Activated naive CD8-positive, alpha-beta T cell (primary cell): ENCODE measurements around the gene SNED1.

ENCODE experiments used
- H3K27ac Mint-ChIP-seq: one replicate; pipeline ENCODE4 v1.8.0; 2021; ENCODE audit warnings: mixed read lengths
- H3K27me3 Mint-ChIP-seq: one replicate; pipeline ENCODE4 v1.8.0; 2021; ENCODE audit warnings: mixed read lengths
- H3K36me3 Mint-ChIP-seq: one replicate; pipeline ENCODE4 v1.8.0; 2021; ENCODE audit warnings: mixed read lengths
- H3K4me1 Mint-ChIP-seq: one replicate; pipeline ENCODE4 v1.8.0; 2021; ENCODE audit warnings: low read depth, mixed read lengths
- H3K4me3 Mint-ChIP-seq: one replicate; pipeline ENCODE4 v1.8.0; 2021; ENCODE audit warnings: mild to moderate bottlenecking, mixed read lengths
- H3K9me3 Mint-ChIP-seq: one replicate; pipeline ENCODE4 v1.8.0; 2021; ENCODE audit warnings: low read depth, mixed read lengths

SNED1 gene

GRCh38 chr2:241031436-241032165, 33.2 kb downstream of the SNED1 start:
- peaks cover 3% of the 10 kb centered on the region for H3K36me3 Mint-ChIP-seq
- no peaks in the 10 kb centered on the region for H3K4me1 Mint-ChIP-seq
- no peak overlapping the region for H3K27ac Mint-ChIP-seq
- no peaks in the 10 kb centered on the region for H3K27me3 Mint-ChIP-seq
- H3K4me3 Mint-ChIP-seq = no peak overlapping the region
- H3K9me3 Mint-ChIP-seq = peaks cover 4% of the 10 kb centered on the region

GRCh38 chr2:241033336-241033987, 35.0 kb downstream of the SNED1 start:
- Mint-ChIP-seq H3K27ac (no peak overlapping the region), H3K36me3 (no peaks in the 10 kb centered on the region), H3K4me3 (no peak overlapping the region), H3K9me3 (no peaks in the 10 kb centered on the region), H3K4me1 (peaks cover 8% of the 10 kb centered on the region), H3K27me3 (no peaks in the 10 kb centered on the region)

- no peak overlapping the region for H3K27ac Mint-ChIP-seq
- H3K36me3 Mint-ChIP-seq = no peaks in the 10 kb centered on the region
- no peak overlapping the region for H3K4me3 Mint-ChIP-seq
- H3K9me3 Mint-ChIP-seq = no peaks in the 10 kb centered on the region
- no peaks in the 10 kb centered on the region for H3K27me3 Mint-ChIP-seq
- peaks cover 8% of the 10 kb centered on the region for H3K4me1 Mint-ChIP-seq
These were observed 35.6 kb downstream of the SNED1 start for GRCh38 chr2:241033994-241034393.

- no peaks in the 10 kb centered on the region for H3K36me3 Mint-ChIP-seq
- H3K4me1 Mint-ChIP-seq = peaks cover 8% of the 10 kb centered on the region
- H3K27me3 Mint-ChIP-seq = no peaks in the 10 kb centered on the region
- peak overlapping the region; percentile 32 for H3K4me3 Mint-ChIP-seq
- H3K27ac Mint-ChIP-seq = no peak overlapping the region
- no peaks in the 10 kb centered on the region for H3K9me3 Mint-ChIP-seq
These were observed 36.2 kb downstream of the SNED1 start for GRCh38 chr2:241034490-241035141.

- H3K4me3 Mint-ChIP-seq = peak overlapping the region; percentile 32
These were observed 36.9 kb downstream of the SNED1 start for GRCh38 chr2:241035142-241035817.

GRCh38 chr2:241035818-241036396, 37.5 kb downstream of the SNED1 start:
- Mint-ChIP-seq H3K4me3 (peak overlapping the region; percentile 63), H3K9me3 (no peaks in the 10 kb centered on the region), H3K36me3 (no peaks in the 10 kb centered on the region), H3K27me3 (no peaks in the 10 kb centered on the region), H3K27ac (no peak overlapping the region), H3K4me1 (peaks cover 13% of the 10 kb centered on the region)

More at GRCh38 chr2:241035142-241035817, 36.9 kb downstream of the SNED1 start:
- Mint-ChIP-seq H3K36me3 (no peaks in the 10 kb centered on the region), H3K27me3 (no peaks in the 10 kb centered on the region), H3K4me1 (peaks cover 8% of the 10 kb centered on the region), H3K9me3 (no peaks in the 10 kb centered on the region), H3K27ac (no peak overlapping the region)

GRCh38 chr2:241036397-241036963, 38.1 kb downstream of the SNED1 start:
- no peaks in the 10 kb centered on the region for H3K27me3 Mint-ChIP-seq
- no peak overlapping the region for H3K27ac Mint-ChIP-seq
- H3K4me1 Mint-ChIP-seq = peaks cover 17% of the 10 kb centered on the region
- no peaks in the 10 kb centered on the region for H3K9me3 Mint-ChIP-seq
- H3K4me3 Mint-ChIP-seq = peak overlapping the region; percentile 63
- H3K36me3 Mint-ChIP-seq = no peaks in the 10 kb centered on the region

- Mint-ChIP-seq H3K27ac (no peak overlapping the region), H3K9me3 (no peaks in the 10 kb centered on the region), H3K27me3 (no peaks in the 10 kb centered on the region), H3K36me3 (no peaks in the 10 kb centered on the region), H3K4me3 (peak overlapping the region; percentile 63), H3K4me1 (peaks cover 21% of the 10 kb centered on the region)
These were observed 38.6 kb downstream of the SNED1 start for GRCh38 chr2:241036964-241037421.

- Mint-ChIP-seq H3K9me3 (no peaks in the 10 kb centered on the region), H3K36me3 (no peaks in the 10 kb centered on the region), H3K4me3 (peak overlapping the region; percentile 13), H3K27me3 (no peaks in the 10 kb centered on the region), H3K4me1 (peaks cover 21% of the 10 kb centered on the region), H3K27ac (no peak overlapping the region)
These were observed 39.1 kb downstream of the SNED1 start for GRCh38 chr2:241037498-241037897.

GRCh38 chr2:241038374-241039180, 40.2 kb downstream of the SNED1 start:
- Mint-ChIP-seq H3K27me3 (no peaks in the 10 kb centered on the region), H3K4me1 (peaks cover 25% of the 10 kb centered on the region), H3K4me3 (peak overlapping the region; percentile 76), H3K9me3 (no peaks in the 10 kb centered on the region), H3K27ac (peak overlapping the region; percentile 50), H3K36me3 (peaks cover 4% of the 10 kb centered on the region)

GRCh38 chr2:241039416-241039815, 41.0 kb downstream of the SNED1 start:
- Mint-ChIP-seq H3K4me1 (peaks cover 25% of the 10 kb centered on the region), H3K36me3 (peaks cover 4% of the 10 kb centered on the region), H3K9me3 (no peaks in the 10 kb centered on the region), H3K27me3 (no peaks in the 10 kb centered on the region), H3K4me3 (no peak overlapping the region), H3K27ac (no peak overlapping the region)

- Mint-ChIP-seq H3K27ac (peak overlapping the region; percentile 10), H3K9me3 (no peaks in the 10 kb centered on the region), H3K4me1 (peaks cover 25% of the 10 kb centered on the region), H3K36me3 (peaks cover 8% of the 10 kb centered on the region), H3K27me3 (no peaks in the 10 kb centered on the region), H3K4me3 (no peak overlapping the region)
These were observed 41.8 kb downstream of the SNED1 start for GRCh38 chr2:241040081-241040803.

- peak overlapping the region; percentile 34 for H3K27ac Mint-ChIP-seq
These were observed 43.3 kb downstream of the SNED1 start for GRCh38 chr2:241041589-241042158.

More at GRCh38 chr2:241041589-241042158, 43.3 kb downstream of the SNED1 start:
- H3K4me3 Mint-ChIP-seq = no peak overlapping the region
- H3K36me3 Mint-ChIP-seq = peaks cover 14% of the 10 kb centered on the region
- peaks cover 25% of the 10 kb centered on the region for H3K4me1 Mint-ChIP-seq
- H3K9me3 Mint-ChIP-seq = no peaks in the 10 kb centered on the region
- H3K27me3 Mint-ChIP-seq = no peaks in the 10 kb centered on the region
